H1 (cell line): ENCODE measurements around the gene SNRPD3. TPM values are rescaled to one million over a fixed set of nuclear protein-coding genes. Genes with fewer than 3 reads are reported as not detected.

Experiments
- SP4 ChIP-seq: IDR thresholded peaks from 2 replicates; pipeline ENCODE4 v1.6.1; 2012; ENCODE audit warnings: low read length, inconsistent platforms
- polyA plus RNA-seq, 7 experiments: library from polyadenylated mRNA; depleted of rRNA in 3 of 7; stranded (reverse) in 5 of 7; unstranded in 2 of 7; fragments of >200 nt in 5 of 7; fragments of 200-250 nt in 2 of 7; gene quantifications; 1 replicate in 5 of 7; 2 replicates in 1 of 7; 4 replicates in 1 of 7; pipeline versions ENCODE4 v1.2.1 to v1.2.3, GENCODE V29; 2011 to 2013; ENCODE audit warnings: missing spikeins in 2 of 7, mixed read lengths in 2 of 7
- total RNA-seq: library from RNA; stranded (reverse); fragmentation: NEBNext Ultra II Directional; extraction: Animal tissue kit (Norgen Biotek cat#: 25700); gene quantifications from 2 replicates; pipeline ENCODE4 v1.2.1, GENCODE V29; 2021
- TF ChIP-seq, protein P1 (sequence below): fragments of 300-600 bp; sonication (generic); IDR thresholded peaks from 2 replicates; pipeline ENCODE4 v1.7.1; 2012; ENCODE audit warnings: low read length, moderate library complexity, mild to moderate bottlenecking, inconsistent platforms; ENCODE audit not compliant: insufficient replicate concordance

The SNRPD3 gene
- total and polyA plus RNA-seq, 2 of the 8 experiments (the other 6 are each of a cell fraction or from before 2014, with no cell fraction given): 200 to 455 TPM

DNA sequence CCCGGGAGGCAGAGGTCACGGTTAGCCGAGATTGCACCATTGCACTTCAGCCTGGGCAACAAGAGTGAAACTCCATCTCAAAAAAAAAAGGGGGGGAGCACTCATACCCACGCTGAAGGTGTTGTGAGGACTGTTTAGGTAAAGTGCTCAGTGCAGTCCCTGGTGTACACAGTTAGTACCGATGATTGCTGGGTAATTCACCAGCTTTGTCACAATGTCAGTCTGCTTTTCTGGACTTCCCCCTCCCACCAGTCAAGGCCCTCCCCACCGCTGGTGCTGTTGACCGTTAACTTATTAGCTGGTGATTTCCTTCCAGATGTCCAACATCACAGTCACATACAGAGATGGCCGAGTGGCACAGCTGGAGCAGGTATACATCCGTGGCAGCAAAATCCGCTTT lies 11.9 kb downstream of the SNRPD3 start (continued):
- TF ChIP-seq, protein P1, sequence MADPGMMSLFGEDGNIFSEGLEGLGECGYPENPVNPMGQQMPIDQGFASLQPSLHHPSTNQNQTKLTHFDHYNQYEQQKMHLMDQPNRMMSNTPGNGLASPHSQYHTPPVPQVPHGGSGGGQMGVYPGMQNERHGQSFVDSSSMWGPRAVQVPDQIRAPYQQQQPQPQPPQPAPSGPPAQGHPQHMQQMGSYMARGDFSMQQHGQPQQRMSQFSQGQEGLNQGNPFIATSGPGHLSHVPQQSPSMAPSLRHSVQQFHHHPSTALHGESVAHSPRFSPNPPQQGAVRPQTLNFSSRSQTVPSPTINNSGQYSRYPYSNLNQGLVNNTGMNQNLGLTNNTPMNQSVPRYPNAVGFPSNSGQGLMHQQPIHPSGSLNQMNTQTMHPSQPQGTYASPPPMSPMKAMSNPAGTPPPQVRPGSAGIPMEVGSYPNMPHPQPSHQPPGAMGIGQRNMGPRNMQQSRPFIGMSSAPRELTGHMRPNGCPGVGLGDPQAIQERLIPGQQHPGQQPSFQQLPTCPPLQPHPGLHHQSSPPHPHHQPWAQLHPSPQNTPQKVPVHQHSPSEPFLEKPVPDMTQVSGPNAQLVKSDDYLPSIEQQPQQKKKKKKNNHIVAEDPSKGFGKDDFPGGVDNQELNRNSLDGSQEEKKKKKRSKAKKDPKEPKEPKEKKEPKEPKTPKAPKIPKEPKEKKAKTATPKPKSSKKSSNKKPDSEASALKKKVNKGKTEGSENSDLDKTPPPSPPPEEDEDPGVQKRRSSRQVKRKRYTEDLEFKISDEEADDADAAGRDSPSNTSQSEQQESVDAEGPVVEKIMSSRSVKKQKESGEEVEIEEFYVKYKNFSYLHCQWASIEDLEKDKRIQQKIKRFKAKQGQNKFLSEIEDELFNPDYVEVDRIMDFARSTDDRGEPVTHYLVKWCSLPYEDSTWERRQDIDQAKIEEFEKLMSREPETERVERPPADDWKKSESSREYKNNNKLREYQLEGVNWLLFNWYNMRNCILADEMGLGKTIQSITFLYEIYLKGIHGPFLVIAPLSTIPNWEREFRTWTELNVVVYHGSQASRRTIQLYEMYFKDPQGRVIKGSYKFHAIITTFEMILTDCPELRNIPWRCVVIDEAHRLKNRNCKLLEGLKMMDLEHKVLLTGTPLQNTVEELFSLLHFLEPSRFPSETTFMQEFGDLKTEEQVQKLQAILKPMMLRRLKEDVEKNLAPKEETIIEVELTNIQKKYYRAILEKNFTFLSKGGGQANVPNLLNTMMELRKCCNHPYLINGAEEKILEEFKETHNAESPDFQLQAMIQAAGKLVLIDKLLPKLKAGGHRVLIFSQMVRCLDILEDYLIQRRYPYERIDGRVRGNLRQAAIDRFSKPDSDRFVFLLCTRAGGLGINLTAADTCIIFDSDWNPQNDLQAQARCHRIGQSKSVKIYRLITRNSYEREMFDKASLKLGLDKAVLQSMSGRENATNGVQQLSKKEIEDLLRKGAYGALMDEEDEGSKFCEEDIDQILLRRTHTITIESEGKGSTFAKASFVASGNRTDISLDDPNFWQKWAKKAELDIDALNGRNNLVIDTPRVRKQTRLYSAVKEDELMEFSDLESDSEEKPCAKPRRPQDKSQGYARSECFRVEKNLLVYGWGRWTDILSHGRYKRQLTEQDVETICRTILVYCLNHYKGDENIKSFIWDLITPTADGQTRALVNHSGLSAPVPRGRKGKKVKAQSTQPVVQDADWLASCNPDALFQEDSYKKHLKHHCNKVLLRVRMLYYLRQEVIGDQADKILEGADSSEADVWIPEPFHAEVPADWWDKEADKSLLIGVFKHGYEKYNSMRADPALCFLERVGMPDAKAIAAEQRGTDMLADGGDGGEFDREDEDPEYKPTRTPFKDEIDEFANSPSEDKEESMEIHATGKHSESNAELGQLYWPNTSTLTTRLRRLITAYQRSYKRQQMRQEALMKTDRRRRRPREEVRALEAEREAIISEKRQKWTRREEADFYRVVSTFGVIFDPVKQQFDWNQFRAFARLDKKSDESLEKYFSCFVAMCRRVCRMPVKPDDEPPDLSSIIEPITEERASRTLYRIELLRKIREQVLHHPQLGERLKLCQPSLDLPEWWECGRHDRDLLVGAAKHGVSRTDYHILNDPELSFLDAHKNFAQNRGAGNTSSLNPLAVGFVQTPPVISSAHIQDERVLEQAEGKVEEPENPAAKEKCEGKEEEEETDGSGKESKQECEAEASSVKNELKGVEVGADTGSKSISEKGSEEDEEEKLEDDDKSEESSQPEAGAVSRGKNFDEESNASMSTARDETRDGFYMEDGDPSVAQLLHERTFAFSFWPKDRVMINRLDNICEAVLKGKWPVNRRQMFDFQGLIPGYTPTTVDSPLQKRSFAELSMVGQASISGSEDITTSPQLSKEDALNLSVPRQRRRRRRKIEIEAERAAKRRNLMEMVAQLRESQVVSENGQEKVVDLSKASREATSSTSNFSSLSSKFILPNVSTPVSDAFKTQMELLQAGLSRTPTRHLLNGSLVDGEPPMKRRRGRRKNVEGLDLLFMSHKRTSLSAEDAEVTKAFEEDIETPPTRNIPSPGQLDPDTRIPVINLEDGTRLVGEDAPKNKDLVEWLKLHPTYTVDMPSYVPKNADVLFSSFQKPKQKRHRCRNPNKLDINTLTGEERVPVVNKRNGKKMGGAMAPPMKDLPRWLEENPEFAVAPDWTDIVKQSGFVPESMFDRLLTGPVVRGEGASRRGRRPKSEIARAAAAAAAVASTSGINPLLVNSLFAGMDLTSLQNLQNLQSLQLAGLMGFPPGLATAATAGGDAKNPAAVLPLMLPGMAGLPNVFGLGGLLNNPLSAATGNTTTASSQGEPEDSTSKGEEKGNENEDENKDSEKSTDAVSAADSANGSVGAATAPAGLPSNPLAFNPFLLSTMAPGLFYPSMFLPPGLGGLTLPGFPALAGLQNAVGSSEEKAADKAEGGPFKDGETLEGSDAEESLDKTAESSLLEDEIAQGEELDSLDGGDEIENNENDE: no peak
- TF ChIP-seq SP4: no peak
